Stromal cell of bone marrow (primary cell): ENCODE results near the gene IGIP.

Experiments
- DNase-seq: peaks from one replicate; pipeline ENCODE4 v3.0.0-alpha.2; 2012; ENCODE audit warnings: low read depth

Gene IGIP

DNA sequence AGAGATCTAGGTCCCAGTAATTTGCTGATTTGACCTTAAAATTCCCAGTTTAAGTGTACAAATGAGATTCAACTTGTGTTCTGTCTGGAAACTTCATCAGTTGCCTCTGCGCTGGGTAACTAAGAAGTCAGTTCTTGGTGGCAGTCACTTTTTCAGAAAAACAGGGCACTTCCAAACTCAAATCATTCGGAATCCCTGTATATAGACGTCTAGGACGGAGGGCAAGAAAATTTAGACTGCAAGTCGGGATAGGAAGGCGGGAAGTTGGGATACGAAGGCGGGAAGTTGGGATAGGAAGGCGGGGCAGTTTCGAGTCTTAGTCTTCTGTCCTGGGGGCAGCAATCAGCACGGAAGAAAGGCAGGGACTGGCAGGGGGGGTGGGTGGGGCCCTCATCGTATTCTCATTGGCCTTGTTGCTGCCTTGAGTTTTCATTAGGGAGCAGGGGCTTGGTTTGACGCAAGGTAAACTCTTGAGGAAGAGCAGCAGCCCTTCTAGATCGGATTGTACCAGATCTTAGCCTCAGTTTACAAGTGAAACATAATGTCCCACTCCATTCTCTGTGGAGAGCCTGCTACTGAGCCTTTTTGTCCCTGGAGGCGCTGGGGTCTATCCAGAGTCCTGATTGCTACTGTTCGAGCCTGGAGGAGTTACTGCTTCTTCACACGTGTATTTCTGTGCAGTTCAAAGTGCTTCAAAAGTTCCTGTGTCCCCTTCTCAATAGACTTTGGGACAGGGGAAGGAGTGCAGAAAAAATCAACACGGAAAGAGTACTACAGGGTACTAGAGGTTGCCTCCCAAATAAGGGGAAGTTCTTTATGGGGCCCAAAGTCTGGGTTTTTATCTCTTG, 14.5 kb upstream of the IGIP start:
- DNase-seq = no peak

DNA sequence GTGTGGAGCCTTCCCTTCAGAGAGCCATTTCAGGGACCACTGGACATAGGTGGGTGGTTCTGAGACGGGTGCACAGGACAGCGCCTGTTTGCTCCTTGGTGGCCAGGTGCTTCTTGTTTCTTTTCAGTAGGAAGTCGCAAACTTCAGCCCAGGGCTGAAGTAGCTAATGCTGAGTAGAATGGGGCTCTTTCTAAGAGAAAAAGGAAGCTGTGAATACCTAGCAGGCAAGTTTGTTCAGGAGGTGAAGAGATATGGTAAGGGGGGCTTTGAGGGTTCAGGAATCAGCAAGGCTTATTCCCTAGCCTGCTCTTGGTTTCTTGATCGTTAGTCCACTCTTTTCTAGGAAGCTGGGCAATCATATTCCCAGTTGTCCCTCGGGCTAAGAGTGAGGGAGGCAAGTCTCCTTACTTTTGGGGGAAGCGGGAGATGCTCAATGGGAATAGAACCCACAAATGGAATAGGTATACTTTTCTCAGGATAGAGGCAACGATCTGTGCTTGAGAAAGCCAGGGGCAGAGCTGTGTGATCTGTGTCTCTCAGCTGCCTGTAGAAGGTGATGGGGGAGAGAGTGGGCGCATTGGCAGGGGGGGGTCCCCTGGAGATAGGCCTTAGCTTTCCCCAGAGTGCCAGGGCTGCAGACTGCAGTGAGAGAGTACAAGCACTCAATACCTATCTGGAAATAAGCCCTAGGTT, 13.7 kb upstream of the IGIP start:
- no peak for DNase-seq

DNA sequence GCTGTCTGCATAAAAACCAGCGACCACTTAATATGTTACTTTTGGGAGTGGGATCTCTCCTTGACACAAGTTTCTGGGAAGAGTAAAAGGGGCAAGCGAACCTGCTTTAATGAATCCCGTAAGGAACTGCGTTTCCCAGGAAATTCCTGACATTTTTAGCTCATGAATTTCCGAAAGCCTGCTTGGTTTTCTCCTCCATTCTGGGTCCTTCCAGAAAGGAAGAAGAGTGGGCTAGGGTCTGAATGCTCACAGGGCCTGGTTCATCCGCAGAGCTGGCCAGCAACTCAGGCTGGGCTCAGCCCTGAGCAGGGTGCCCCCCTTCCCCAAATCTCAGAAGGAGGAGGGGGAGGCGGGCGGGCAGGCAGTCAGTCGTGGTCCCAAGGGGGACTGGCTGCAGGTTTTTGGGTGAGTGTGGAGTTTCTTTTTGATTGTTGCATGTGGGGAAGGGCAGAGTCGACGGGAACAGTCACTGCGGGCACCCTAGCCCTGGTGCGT, 13.0 kb upstream of the IGIP start:
- DNase-seq = no peak

DNA sequence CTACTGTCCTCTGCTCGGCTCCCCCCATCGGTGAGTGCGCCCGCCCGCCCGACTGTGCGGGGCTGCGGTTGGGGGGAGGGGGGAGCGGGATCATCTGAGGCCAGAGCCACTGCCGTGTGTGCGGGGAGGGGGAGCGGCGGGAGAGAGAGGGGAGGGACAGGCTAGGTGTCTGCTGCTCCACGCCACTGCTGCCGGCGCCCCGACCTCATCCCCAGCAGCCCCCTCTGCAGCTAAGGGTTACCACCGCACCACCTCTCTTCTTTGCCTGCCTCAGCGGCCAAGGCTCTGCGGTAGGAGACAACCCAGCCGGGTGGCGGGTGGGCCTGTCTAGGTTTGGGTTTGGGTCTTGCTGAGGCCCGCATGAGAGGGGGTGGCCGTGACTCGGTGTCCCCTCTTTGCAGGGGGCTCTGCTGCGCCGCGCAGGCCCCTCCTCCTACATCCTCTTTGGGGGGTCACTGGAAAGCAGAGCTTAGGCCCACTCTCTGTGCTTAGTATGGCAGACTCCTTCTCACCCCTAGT, 12.5 kb upstream of the IGIP start:
- no peak for DNase-seq

DNA sequence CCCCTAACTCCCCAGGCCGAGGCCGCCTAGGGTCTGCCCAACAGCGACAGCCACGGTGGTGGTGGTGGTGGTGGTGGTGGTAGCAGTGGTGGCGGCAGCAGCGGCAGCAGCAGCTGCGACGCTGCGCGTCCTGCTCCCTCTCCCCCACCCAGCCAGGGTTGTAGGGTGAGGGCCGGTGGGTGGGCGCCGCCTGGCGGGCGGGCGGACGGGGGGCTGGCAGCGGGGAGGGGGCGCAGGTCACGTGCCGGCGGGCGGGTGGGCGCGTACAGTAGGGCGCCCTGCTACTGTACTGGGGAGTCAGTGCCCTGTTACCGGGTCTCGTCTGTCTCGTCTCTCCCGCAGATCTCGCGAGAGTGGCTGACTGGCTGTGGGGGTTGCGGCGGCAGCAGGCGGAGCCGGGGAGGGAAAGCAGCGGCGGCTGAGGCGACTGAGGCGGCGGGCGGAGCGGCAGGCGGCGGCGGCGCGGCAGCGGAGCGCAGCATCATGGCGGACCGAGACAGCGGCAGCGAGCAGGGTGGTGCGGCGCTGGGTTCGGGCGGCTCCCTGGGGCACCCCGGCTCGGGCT, 12.0 kb upstream of the IGIP start, which contains the start of gene PURA:
Gene PURA, plus strand, starts transcription at position 411 of the 565 bp plus-strand sequence. Its CDS starts 73 bp downstream, at position 484.
- DNase-seq = peak; percentile 90

DNA sequence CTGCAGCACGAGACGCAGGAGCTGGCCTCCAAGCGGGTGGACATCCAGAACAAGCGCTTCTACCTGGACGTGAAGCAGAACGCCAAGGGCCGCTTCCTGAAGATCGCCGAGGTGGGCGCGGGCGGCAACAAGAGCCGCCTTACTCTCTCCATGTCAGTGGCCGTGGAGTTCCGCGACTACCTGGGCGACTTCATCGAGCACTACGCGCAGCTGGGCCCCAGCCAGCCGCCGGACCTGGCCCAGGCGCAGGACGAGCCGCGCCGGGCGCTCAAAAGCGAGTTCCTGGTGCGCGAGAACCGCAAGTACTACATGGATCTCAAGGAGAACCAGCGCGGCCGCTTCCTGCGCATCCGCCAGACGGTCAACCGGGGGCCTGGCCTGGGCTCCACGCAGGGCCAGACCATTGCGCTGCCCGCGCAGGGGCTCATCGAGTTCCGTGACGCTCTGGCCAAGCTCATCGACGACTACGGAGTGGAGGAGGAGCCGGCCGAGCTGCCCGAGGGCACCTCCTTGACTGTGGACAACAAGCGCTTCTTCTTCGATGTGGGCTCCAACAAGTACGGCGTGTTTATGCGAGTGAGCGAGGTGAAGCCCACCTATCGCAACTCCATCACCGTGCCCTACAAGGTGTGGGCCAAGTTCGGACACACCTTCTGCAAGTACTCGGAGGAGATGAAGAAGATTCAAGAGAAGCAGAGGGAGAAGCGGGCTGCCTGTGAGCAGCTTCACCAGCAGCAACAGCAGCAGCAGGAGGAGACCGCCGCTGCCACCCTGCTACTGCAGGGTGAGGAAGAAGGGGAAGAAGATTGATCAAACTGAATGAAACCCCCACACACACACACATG, 11.2 kb upstream of the IGIP start:
- no peak for DNase-seq

DNA sequence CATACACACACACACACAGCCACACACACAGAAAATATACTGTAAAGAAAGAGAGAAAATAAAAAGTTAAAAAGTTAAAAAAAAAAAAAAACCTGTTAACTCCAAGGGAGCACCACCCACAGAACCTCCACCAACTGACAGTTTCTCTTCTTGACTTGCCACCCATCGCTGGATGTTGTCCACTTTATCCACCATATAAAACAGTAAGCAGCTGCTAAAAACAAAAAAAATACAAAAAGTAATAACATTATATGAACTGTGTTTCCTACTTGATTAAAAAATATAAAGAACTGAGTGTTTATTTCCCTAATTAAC, 10.6 kb upstream of the IGIP start:
- DNase-seq = no peak

DNA sequence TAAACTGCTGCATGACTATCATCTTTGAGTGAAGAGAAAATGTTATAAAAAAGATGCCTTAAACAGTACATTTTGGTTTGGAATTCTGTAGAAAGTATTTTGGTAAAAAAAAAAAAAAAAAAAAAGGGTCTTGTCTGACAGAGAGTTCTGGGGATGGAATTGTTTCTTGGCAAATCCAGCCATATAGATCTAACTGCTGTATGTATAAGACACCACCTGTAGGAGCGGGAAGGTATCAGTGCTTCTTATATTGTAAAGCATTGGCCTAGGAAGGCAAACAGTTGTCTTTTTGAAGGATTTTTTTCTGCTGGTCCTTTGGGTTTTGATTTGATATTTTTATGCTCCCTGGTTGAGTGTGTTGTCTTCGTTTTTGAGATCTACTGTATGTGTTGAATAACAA, 9.0 kb upstream of the IGIP start:
- no peak for DNase-seq

DNA sequence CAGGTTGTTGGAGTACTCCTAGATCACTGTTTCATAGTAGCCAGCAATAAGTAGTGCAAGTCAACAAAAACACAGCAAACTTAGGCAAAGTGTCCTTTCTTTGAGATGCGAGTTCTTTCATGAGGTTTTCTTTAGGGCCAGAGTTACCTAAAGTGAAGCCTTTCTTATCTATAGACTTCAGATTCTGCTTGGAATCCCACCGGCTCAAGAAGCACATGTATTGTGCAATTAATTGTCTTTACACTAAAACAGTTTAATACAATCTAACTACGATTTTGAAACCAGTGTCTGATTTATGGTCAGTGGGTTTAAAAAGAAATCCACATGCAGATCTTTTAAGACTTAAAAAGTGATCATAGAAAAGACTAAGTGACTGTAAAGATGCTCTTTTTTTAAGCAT, 8.2 kb upstream of the IGIP start:
- no peak for DNase-seq

DNA sequence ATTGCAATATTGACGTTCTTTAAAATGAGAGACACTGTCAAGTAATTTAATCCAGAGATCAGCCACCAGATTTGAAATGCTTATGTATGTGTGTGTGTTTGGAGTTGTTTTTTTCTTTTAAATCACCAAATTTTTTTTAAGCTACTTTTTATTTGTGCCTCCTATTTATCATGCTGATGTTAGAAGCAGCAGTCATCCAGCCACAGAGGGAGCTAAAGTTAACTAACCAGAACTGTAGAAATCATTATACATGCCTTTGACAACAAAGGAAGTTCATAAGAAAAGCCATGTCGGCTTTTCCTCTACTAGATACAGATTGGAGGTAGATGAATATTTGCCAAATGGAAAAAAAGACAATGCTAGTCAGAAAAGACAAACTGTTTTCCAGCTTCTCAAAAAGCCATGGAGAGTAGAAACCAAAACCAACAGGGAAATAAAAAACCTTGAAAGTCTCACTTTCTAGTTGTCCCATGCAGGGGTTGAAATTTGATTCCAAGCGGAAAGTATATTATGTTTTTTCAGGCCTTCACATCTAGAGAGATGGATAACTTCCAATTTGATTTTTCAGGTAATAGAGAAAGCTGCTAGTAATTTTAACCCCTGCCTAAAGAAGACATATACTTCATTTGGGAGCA, 7.3 kb upstream of the IGIP start:
- no peak for DNase-seq

DNA sequence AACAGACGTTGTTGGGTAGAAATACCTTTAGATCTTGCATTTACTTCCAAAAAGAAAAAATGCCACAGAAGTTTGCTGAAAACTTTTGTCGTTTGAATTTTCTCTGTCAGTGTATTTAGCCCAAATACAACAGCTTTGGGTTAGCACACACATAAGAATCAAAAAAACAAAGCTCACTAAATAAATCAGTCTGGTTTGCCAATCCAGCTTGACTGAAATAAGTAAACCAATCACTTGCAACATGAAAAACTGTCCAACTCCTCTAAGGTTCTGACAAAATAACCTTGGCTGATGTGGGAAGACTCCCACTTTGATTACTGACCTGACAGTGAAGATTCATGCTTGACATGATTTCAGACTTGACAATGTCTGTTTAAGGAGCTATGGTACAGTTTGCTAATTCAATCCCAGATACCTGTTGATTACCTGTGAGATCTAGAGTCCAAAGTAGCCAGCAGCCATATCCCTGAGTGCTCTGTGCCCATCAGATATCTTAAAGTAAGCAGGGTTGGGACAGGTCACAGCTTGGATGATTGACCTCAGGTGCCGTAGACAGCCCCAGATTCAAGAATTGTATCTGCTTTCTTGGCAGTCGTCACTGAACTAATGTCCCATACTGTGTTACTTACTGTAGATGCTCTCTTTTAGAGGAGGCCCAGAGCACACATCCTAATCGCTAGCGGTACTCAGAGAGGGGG, 727 bp downstream of the IGIP start:
- DNase-seq = no peak

DNA sequence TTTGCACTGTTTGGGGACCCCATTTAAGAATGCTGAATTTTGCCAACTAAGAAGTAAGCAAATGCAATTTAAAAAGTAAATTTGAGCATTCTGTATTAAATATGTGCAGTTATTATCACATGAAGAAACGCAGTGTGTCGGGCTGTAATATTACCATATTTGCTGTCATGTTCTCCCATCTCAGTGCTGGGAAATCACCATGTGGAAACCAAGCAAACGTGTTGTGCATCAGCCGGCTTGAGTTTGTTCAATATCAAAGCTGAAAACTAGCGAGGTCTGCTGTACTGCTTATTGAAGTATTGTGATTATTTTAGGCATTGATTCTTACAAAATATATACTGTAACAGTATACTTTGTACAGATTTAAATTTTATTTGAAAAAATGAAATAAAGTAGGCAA, 2.6 kb downstream of the IGIP start:
- DNase-seq = no peak

DNA sequence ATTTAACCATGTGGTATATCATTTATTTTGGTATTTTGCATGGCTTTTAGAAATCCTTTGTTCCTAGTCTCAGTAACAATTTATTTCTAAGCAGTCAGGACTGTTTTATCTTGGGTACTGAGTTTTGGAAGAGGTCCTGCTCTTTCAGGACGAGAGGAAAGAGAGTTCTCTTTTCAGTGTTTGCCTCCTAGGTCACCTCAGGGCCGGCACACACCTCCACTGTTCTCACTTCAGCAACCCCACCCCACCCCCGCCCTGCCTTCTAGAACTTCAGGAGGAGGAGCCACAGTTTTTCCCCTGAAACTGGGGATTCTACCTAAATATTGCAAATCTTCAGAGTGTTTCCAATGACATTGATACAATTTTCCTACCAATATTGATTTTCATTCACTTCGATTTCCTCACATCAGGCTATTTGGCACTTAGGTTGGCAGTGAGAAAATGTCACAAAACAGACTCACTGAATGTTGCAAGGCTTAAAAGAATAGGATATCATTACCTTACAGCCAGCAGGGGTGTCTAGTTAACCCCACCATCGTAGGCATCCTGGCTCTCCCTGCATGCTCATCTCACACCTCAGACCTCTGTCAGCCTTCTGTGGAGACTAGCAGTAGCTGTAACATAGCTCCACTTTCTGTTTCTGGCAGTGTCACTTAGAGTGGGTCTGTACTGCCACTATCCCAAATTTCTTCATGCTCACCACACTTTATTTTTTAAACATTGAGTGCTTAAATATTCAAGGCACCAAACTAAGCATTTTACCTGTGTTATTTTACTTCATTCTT, 5.4 kb downstream of the IGIP start:
- DNase-seq = no peak

DNA sequence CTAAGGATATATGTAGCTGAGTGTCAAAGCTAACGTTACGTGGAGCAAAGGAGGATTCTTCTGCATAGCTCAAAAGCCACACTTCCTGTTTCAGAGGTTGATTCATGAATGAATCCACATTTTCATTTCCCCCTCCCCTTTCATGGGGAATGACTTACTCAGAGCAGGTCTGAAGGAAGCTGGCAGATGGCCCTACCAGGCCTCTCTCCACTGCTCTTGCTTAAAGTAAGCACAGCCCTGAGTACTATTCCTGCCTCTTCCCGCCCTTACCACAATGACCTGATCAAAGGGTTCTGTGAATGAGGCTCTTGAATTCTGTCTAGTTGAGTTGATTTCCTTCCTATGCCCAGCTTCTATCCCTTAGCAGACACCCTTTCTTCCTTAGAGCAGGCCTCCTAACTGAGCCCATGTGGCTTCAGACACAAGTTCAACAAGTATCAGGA, 6.3 kb downstream of the IGIP start:
- DNase-seq = peak; percentile 91

DNA sequence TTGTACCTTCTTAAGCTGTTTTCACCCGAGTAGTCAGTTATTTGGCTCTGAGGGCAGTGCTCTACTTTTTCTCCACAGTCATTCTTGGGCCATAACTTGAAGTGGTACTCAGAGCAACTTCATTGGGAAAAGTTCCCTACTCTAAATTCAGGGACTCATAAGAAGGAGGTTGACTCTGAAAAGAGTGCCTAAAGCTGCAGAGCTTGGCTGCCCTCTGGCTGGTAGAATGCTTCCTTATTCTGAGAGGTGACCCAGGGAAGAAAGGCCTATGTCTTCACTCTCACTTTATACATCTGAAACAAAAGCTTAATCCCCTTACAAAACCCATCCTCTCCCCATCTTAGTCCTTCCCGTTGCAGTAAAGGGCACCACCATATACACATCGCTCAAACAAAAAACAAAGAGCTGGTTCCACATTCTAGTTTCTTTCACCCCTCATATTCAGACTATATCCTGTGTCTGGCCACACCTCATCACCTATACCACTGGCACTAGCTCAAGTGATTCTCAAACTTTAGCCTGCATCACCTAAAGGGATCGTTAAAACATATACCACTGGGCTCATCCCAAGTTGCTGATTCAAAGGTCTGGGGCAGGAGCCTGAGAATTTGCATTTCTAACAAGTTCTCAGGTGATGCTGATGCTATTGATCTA, 7.9 kb downstream of the IGIP start:
- DNase-seq = no peak

DNA sequence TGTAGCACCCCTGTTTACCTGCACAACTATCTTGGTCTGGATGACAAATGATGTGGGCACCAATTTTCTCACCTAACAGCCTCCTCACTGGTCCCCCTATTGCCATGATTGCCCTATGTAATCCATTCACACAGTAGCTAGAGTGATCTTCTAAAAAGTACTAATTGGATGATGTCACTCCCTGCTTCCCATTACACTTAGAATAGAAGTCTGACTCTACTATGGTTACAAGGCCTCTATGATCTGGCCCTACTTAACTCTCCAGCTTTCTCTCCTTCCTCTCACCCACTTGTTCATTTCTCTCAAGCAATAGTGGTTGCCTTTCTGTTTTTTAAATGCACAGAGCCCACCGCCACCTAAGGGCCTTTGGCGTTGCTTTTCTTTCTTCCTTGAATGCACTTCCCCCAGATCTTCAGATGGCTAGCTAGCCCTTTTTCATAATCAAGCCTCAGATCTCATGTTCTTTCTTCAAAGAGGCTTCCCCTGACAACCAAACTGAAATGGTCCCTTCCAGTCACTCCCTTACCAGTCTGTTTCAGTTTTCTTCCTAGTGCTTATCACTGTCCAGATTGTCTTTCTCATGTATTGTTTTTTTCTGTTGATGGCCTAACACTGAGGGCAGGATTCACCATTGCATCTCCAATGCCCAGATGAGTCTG, 8.7 kb downstream of the IGIP start:
- no peak for DNase-seq

DNA sequence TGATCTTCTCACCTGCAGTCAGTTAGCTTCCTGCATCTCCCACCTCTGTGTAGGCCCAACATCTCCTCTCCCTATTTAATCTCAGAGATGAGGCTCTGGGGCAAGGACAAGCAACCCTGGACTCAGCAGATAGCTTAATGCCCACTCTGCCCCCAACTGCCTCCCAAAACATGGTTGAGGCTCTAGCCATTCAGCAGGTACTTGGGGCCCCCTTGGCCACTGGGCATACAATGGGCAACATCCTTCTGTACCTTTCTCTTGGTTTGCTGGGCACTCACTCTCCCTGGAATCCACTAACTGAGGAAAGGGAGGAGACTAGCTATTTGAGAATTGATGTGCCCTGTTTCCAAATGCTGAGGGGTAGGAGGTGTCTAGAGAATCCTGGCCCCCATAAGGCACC, 9.4 kb downstream of the IGIP start:
- no peak for DNase-seq

DNA sequence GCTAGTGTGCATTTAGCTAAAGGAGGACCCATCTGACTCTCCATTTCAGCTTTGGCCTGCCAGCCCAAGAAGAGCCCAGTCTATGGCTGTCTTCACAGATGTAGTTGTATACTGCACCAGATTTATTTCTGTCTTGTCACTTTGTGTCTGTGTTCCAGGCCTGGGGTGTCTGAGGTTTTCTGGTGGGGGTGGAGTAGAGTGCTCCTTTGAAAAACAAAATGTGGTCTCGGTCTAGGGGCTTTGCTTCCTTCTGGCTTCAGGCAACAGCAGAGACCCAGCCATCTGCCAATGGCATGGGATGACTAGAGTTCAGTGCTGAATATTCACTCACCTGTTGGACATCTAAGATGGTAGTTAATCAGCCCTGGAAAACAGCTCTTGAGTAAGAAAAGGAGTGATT, 10.9 kb downstream of the IGIP start:
- DNase-seq = no peak

DNA sequence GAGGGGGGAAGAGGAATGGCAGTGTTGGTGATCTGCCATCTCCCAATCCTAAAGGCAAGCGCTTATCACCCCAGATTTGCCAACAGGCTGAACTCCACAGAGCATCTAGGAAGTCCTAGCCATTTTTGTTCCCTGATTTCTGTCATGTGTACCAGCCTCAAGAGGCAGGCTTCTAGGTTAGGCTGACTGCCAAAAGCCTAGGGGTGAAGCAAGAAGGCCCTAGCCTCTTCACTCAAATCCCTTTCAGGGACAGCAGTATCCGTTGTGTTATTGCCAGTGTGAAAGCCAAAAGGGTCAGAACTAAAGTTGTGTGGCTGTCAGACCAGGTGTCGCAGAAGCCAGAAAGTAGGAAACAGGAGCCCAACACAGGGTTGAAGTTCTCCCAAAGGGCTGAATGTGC, 14.7 kb downstream of the IGIP start:
- no peak for DNase-seq
